ENCODE measurements around the gene TSPAN18.

Gene TSPAN18

GRCh38 chr11:44760917-44761550 lies 34.3 kb downstream of the TSPAN18 start:
- DNase-seq, result no peak

GRCh38 chr11:44761551-44761961 lies 34.8 kb downstream of the TSPAN18 start:
- DNase-seq, result no peak

GRCh38 chr11:44763121-44763820 lies 36.5 kb downstream of the TSPAN18 start:
- no peak for DNase-seq

GRCh38 chr11:44764583-44764982 lies 37.8 kb downstream of the TSPAN18 start:
- DNase-seq, result no peak

GRCh38 chr11:44765026-44765595 lies 38.3 kb downstream of the TSPAN18 start:
- no peak for DNase-seq

- DNase-seq, result no peak
Observed at GRCh38 chr11:44765676-44766075, 38.9 kb downstream of the TSPAN18 start.

- DNase-seq, result no peak
Observed at GRCh38 chr11:44766112-44766971, 39.6 kb downstream of the TSPAN18 start.

GRCh38 chr11:44766972-44767278 lies 40.2 kb downstream of the TSPAN18 start:
- DNase-seq, result no peak

GRCh38 chr11:44767421-44767820 lies 40.7 kb downstream of the TSPAN18 start:
- no peak for DNase-seq

- DNase-seq, result no peak
Observed at GRCh38 chr11:44770401-44770800, 43.6 kb downstream of the TSPAN18 start.

GRCh38 chr11:44771252-44771734 lies 44.5 kb downstream of the TSPAN18 start:
- DNase-seq, result no peak

GRCh38 chr11:44771841-44772240 lies 45.1 kb downstream of the TSPAN18 start:
- no peak for DNase-seq

GRCh38 chr11:44773351-44773965 lies 46.7 kb downstream of the TSPAN18 start:
- DNase-seq, result no peak

- no peak for DNase-seq
Observed at GRCh38 chr11:44774108-44774507, 47.3 kb downstream of the TSPAN18 start.

GRCh38 chr11:44774731-44775130 lies 48.0 kb downstream of the TSPAN18 start:
- no peak for DNase-seq

GRCh38 chr11:44775366-44775984 lies 48.7 kb downstream of the TSPAN18 start:
- peak; percentile 71 for DNase-seq

- DNase-seq, result no peak
Observed at GRCh38 chr11:44775985-44776446, 49.3 kb downstream of the TSPAN18 start.

- no peak for DNase-seq
Observed at GRCh38 chr11:44776551-44777208, 49.9 kb downstream of the TSPAN18 start.

GRCh38 chr11:44777209-44778194 lies 50.7 kb downstream of the TSPAN18 start:
- DNase-seq, result no peak
